Activated CD4-positive, alpha-beta memory T cell treated with anti-CD3 and anti-CD28 coated beads for 36 hours (primary cell): Measurements from ENCODE around the gene WNK2. TPM values are rescaled to one million over a fixed set of nuclear protein-coding genes. Genes with fewer than 3 reads are reported as not detected.

Source experiments
- CTCF ChIA-PET: fragments of 350-600 bp; sonication (Branson Sonifier 250); formaldehyde crosslinking; loops from one replicate; lab custom pipeline; 2021; ENCODE audit warnings: antibody characterized with exemption, inconsistent platforms; lab: Charles Lee
- POLR2A ChIA-PET: fragments of 350-600 bp; sonication (Branson Sonifier 250); formaldehyde crosslinking; loops from one replicate; lab custom pipeline; 2021; ENCODE audit warnings: antibody characterized with exemption; lab: Charles Lee
- DNase-seq: peaks from one replicate; pipeline ENCODE4 v3.0.0-alpha.2; 2020
- H3K27ac Mint-ChIP-seq: one replicate; pipeline ENCODE4 v1.8.0; 2021; ENCODE audit warnings: mixed read lengths
- H3K27me3 Mint-ChIP-seq: one replicate; pipeline ENCODE4 v1.8.0; 2021; ENCODE audit warnings: mixed read lengths
- H3K36me3 Mint-ChIP-seq: one replicate; pipeline ENCODE4 v1.8.0; 2021; ENCODE audit warnings: mixed read lengths
- H3K4me1 Mint-ChIP-seq: one replicate; pipeline ENCODE4 v1.8.0; 2021; ENCODE audit warnings: low read depth, mixed read lengths
- H3K4me3 Mint-ChIP-seq: one replicate; pipeline ENCODE4 v1.8.0; 2021; ENCODE audit warnings: mild to moderate bottlenecking, mixed read lengths
- H3K9me3 Mint-ChIP-seq: one replicate; pipeline ENCODE4 v1.8.0; 2021; ENCODE audit warnings: mixed read lengths
- intact Hi-C: fragments of 100-400 bp; cut with micrococcal nuclease; formaldehyde crosslinking; loops from one replicate; pipeline ENCODE4 v1.15.1; 2023
- total RNA-seq, 2 experiments: library from RNA; stranded (reverse); gene quantifications; one replicate each; pipeline ENCODE4 v1.2.3, GENCODE V29; 2021

Gene WNK2
- total RNA-seq, 2 experiments from 2014 or later: 1.2 to 1.6 TPM

- CTCF ChIA-PET: no interaction called here
- Mint-ChIP-seq H3K36me3 (peaks cover 2% of the 10 kb centered on the region), H3K4me3 (no peak overlapping the region), H3K27ac (no peak overlapping the region), H3K27me3 (no peaks in the 10 kb centered on the region), H3K9me3 (peaks cover 2% of the 10 kb centered on the region), H3K4me1 (no peaks in the 10 kb centered on the region)
- no peak for DNase-seq
- intact Hi-C loops: no loop called here
- POLR2A ChIA-PET: no interaction called here
Observed at GRCh38 chr9:93218671-93219420, 34.9 kb downstream of the WNK2 start.

- H3K9me3 Mint-ChIP-seq: peaks cover 2% of the 10 kb centered on the region
- POLR2A ChIA-PET: no interaction called here
- H3K4me3 Mint-ChIP-seq: no peak overlapping the region
- no peaks in the 10 kb centered on the region for H3K27me3 Mint-ChIP-seq
- no peaks in the 10 kb centered on the region for H3K4me1 Mint-ChIP-seq
- no peak for DNase-seq
- H3K36me3 Mint-ChIP-seq: peaks cover 2% of the 10 kb centered on the region
- H3K27ac Mint-ChIP-seq: no peak overlapping the region
- CTCF ChIA-PET: no interaction called here
- intact Hi-C loops: no loop called here
Observed at GRCh38 chr9:93219692-93220091, 35.8 kb downstream of the WNK2 start.

GRCh38 chr9:93220627-93221026, 36.7 kb downstream of the WNK2 start:
- peaks cover 3% of the 10 kb centered on the region for H3K4me1 Mint-ChIP-seq
- ChIA-PET POLR2A (no interaction called here), CTCF (interaction anchor here (1.8 kb wide), 1 partner anchor 16 kb away, joined by 7 read pairs; no protein-coding TSS in a partner anchor)
- no peak overlapping the region for H3K4me3 Mint-ChIP-seq
- intact Hi-C loops: no loop called here
- H3K9me3 Mint-ChIP-seq: peaks cover 2% of the 10 kb centered on the region
- H3K27ac Mint-ChIP-seq: no peak overlapping the region
- no peaks in the 10 kb centered on the region for H3K27me3 Mint-ChIP-seq
- H3K36me3 Mint-ChIP-seq: peaks cover 2% of the 10 kb centered on the region
- no peak for DNase-seq

GRCh38 chr9:93221044-93221443, 37.1 kb downstream of the WNK2 start:
- Mint-ChIP-seq H3K36me3 (no peaks in the 10 kb centered on the region), H3K27me3 (no peaks in the 10 kb centered on the region), H3K4me1 (peaks cover 5% of the 10 kb centered on the region), H3K27ac (no peak overlapping the region), H3K9me3 (no peaks in the 10 kb centered on the region), H3K4me3 (no peak overlapping the region)
- CTCF ChIA-PET: interaction anchor here (1.8 kb wide), 1 partner anchor 16 kb away, joined by 7 read pairs; no protein-coding TSS in a partner anchor
- POLR2A ChIA-PET: no interaction called here
- intact Hi-C loops: no loop called here
- no peak for DNase-seq

- H3K9me3 Mint-ChIP-seq: no peaks in the 10 kb centered on the region
- CTCF ChIA-PET: no interaction called here
- H3K4me3 Mint-ChIP-seq: no peak overlapping the region
- no peaks in the 10 kb centered on the region for H3K36me3 Mint-ChIP-seq
- H3K27me3 Mint-ChIP-seq: no peaks in the 10 kb centered on the region
- DNase-seq: no peak
- no peak overlapping the region for H3K27ac Mint-ChIP-seq
- POLR2A ChIA-PET: no interaction called here
- H3K4me1 Mint-ChIP-seq: peaks cover 5% of the 10 kb centered on the region
- intact Hi-C loops: no loop called here
Observed at GRCh38 chr9:93222890-93223259, 38.9 kb downstream of the WNK2 start.

GRCh38 chr9:93223260-93224180, 39.6 kb downstream of the WNK2 start:
- Mint-ChIP-seq H3K27me3 (no peaks in the 10 kb centered on the region), H3K4me3 (no peak overlapping the region), H3K4me1 (peaks cover 5% of the 10 kb centered on the region), H3K27ac (no peak overlapping the region), H3K9me3 (no peaks in the 10 kb centered on the region), H3K36me3 (no peaks in the 10 kb centered on the region)
- no peak for DNase-seq
- CTCF ChIA-PET: no interaction called here
- intact Hi-C loops: no loop called here
- POLR2A ChIA-PET: no interaction called here

GRCh38 chr9:93224591-93224990, 40.7 kb downstream of the WNK2 start:
- no peak for DNase-seq

GRCh38 chr9:93225417-93225816, 41.5 kb downstream of the WNK2 start:
- CTCF ChIA-PET: no interaction called here
- Mint-ChIP-seq H3K27me3 (no peaks in the 10 kb centered on the region), H3K4me1 (peaks cover 5% of the 10 kb centered on the region), H3K27ac (no peak overlapping the region), H3K36me3 (no peaks in the 10 kb centered on the region), H3K4me3 (no peak overlapping the region), H3K9me3 (no peaks in the 10 kb centered on the region)
- POLR2A ChIA-PET: no interaction called here
- DNase-seq: no peak
- intact Hi-C loops: no loop called here

More at GRCh38 chr9:93224591-93224990, 40.7 kb downstream of the WNK2 start:
- Mint-ChIP-seq H3K36me3 (no peaks in the 10 kb centered on the region), H3K9me3 (no peaks in the 10 kb centered on the region), H3K27me3 (no peaks in the 10 kb centered on the region), H3K4me1 (peaks cover 5% of the 10 kb centered on the region), H3K4me3 (no peak overlapping the region), H3K27ac (no peak overlapping the region)
- POLR2A ChIA-PET: no interaction called here
- CTCF ChIA-PET: no interaction called here
- intact Hi-C loops: no loop called here

GRCh38 chr9:93225892-93226291, 42.0 kb downstream of the WNK2 start:
- CTCF ChIA-PET: no interaction called here

GRCh38 chr9:93226819-93227218, 42.9 kb downstream of the WNK2 start:
- H3K9me3 Mint-ChIP-seq: no peaks in the 10 kb centered on the region
- POLR2A ChIA-PET: no interaction called here
- CTCF ChIA-PET: no interaction called here
- H3K27me3 Mint-ChIP-seq: peaks cover 4% of the 10 kb centered on the region
- DNase-seq: no peak
- peaks cover 5% of the 10 kb centered on the region for H3K4me1 Mint-ChIP-seq
- no peak overlapping the region for H3K4me3 Mint-ChIP-seq
- no peaks in the 10 kb centered on the region for H3K36me3 Mint-ChIP-seq
- no peak overlapping the region for H3K27ac Mint-ChIP-seq
- intact Hi-C loops: no loop called here

More at GRCh38 chr9:93225892-93226291, 42.0 kb downstream of the WNK2 start:
- DNase-seq: no peak
- H3K36me3 Mint-ChIP-seq: no peaks in the 10 kb centered on the region
- H3K4me1 Mint-ChIP-seq: peaks cover 5% of the 10 kb centered on the region
- no peaks in the 10 kb centered on the region for H3K9me3 Mint-ChIP-seq
- intact Hi-C loops: no loop called here
- POLR2A ChIA-PET: no interaction called here
- H3K27me3 Mint-ChIP-seq: no peaks in the 10 kb centered on the region
- H3K4me3 Mint-ChIP-seq: no peak overlapping the region
- H3K27ac Mint-ChIP-seq: no peak overlapping the region

- intact Hi-C loops: no loop called here
- Mint-ChIP-seq H3K27ac (no peak overlapping the region), H3K9me3 (no peaks in the 10 kb centered on the region), H3K4me3 (no peak overlapping the region), H3K27me3 (peaks cover 8% of the 10 kb centered on the region), H3K36me3 (no peaks in the 10 kb centered on the region), H3K4me1 (peaks cover 5% of the 10 kb centered on the region)
- ChIA-PET CTCF (no interaction called here), POLR2A (no interaction called here)
- no peak for DNase-seq
Observed at GRCh38 chr9:93228030-93228429, 44.1 kb downstream of the WNK2 start.

GRCh38 chr9:93228453-93228852, 44.5 kb downstream of the WNK2 start:
- CTCF ChIA-PET: no interaction called here
- peaks cover 8% of the 10 kb centered on the region for H3K27me3 Mint-ChIP-seq
- H3K4me3 Mint-ChIP-seq: no peak overlapping the region
- no peaks in the 10 kb centered on the region for H3K36me3 Mint-ChIP-seq
- H3K27ac Mint-ChIP-seq: no peak overlapping the region
- no peaks in the 10 kb centered on the region for H3K9me3 Mint-ChIP-seq
- intact Hi-C loops: no loop called here
- peaks cover 5% of the 10 kb centered on the region for H3K4me1 Mint-ChIP-seq
- no peak for DNase-seq
- POLR2A ChIA-PET: no interaction called here
